H9 (cell line): Measurements from ENCODE around the gene PLCB1. TPM values are rescaled to one million over a fixed set of nuclear protein-coding genes. Genes with fewer than 3 reads are reported as not detected.

Experiments
- DNase-seq: peaks from one replicate; pipeline ENCODE4 v3.0.0-alpha.2; 2017
- H2AFZ ChIP-seq: one replicate; pipeline ENCODE4 v1.6.1; 2013; ENCODE audit warnings: mild to moderate bottlenecking, low read length, control low read depth, moderate library complexity
- H2AK5ac ChIP-seq: 2 replicates; pipeline ENCODE4 v1.6.1; 2013; ENCODE audit warnings: low read length, control low read depth, mixed read lengths; ENCODE audit not compliant: insufficient read length
- H2BK120ac ChIP-seq: one replicate; pipeline ENCODE4 v1.6.1; 2013; ENCODE audit warnings: low read depth, mild to moderate bottlenecking, low read length, control low read depth, inconsistent platforms; ENCODE audit not compliant: poor library complexity, severe bottlenecking
- H2BK12ac ChIP-seq: 2 replicates; pipeline ENCODE4 v1.6.1; 2013; ENCODE audit warnings: low read length, control low read depth, mixed read lengths, low read depth; ENCODE audit not compliant: insufficient read length
- H2BK15ac ChIP-seq: 2 replicates; pipeline ENCODE4 v1.6.1; 2013; ENCODE audit warnings: low read depth, low read length, control low read depth
- H2BK20ac ChIP-seq: one replicate; pipeline ENCODE4 v1.6.1; 2013; ENCODE audit warnings: low read depth, mild to moderate bottlenecking, low read length, control low read depth, inconsistent platforms; ENCODE audit not compliant: poor library complexity, severe bottlenecking
- H2BK5ac ChIP-seq: 2 replicates; pipeline ENCODE4 v1.6.1; 2013; ENCODE audit warnings: low read length, control low read depth, mixed read lengths; ENCODE audit not compliant: insufficient read length
- H3K14ac ChIP-seq: 2 replicates; pipeline ENCODE4 v1.6.1; 2013; ENCODE audit warnings: low read length, control low read depth; ENCODE audit not compliant: insufficient read depth
- H3K18ac ChIP-seq: 2 replicates; pipeline ENCODE4 v1.6.1; 2013; ENCODE audit warnings: low read depth, mild to moderate bottlenecking, mixed read lengths, low read length, control low read depth; ENCODE audit not compliant: insufficient read length
- H3K23ac ChIP-seq: 2 replicates; pipeline ENCODE4 v1.6.1; 2013; ENCODE audit warnings: low read length, control low read depth, mixed read lengths, low read depth; ENCODE audit not compliant: insufficient read length
- H3K23me2 ChIP-seq: 2 replicates; pipeline ENCODE4 v1.6.1; 2013; ENCODE audit warnings: low read depth, mild to moderate bottlenecking, mixed read lengths, low read length, control low read depth; ENCODE audit not compliant: insufficient read length, poor library complexity, severe bottlenecking
- H3K27ac ChIP-seq: 2 replicates; pipeline ENCODE4 v1.5.1; 2013; ENCODE audit warnings: low read length, control low read depth, mixed read lengths, low read depth; ENCODE audit not compliant: insufficient read length
- H3K27me3 ChIP-seq: 2 replicates; pipeline ENCODE4 v1.6.1; 2013; ENCODE audit warnings: low read length, control low read depth, inconsistent platforms; ENCODE audit not compliant: insufficient read depth
- H3K4ac ChIP-seq: 2 replicates; pipeline ENCODE4 v1.6.1; 2013; ENCODE audit warnings: low read depth, mild to moderate bottlenecking, control low read depth, inconsistent platforms, low read length, moderate library complexity
- H3K4me1 ChIP-seq: 2 replicates; pipeline ENCODE4 v1.6.1; 2013; ENCODE audit warnings: low read length, control low read depth, inconsistent platforms; ENCODE audit not compliant: insufficient read depth
- H3K4me2 ChIP-seq: 2 replicates; pipeline ENCODE4 v1.6.1; 2013; ENCODE audit warnings: low read length, control low read depth, mixed read lengths; ENCODE audit not compliant: insufficient read length, insufficient read depth
- H3K56ac ChIP-seq: 2 replicates; pipeline ENCODE4 v1.6.1; 2013; ENCODE audit warnings: low read depth, mild to moderate bottlenecking, mixed read lengths, low read length, control low read depth; ENCODE audit not compliant: insufficient read length
- H3K79me1 ChIP-seq: 2 replicates; pipeline ENCODE4 v1.6.1; 2013; ENCODE audit warnings: low read depth, mild to moderate bottlenecking, moderate library complexity, low read length, control low read depth, inconsistent platforms; ENCODE audit not compliant: insufficient read depth, poor library complexity, severe bottlenecking
- H3K79me2 ChIP-seq: 2 replicates; pipeline ENCODE4 v1.6.1; 2013; ENCODE audit warnings: low read length, control low read depth, inconsistent platforms; ENCODE audit not compliant: insufficient read depth
- H3K9ac ChIP-seq: 2 replicates; pipeline ENCODE4 v1.6.1; 2013; ENCODE audit warnings: low read length, control low read depth, mixed read lengths; ENCODE audit not compliant: insufficient read length; ENCODE audit errors: extremely low read depth
- H3K9me3 ChIP-seq: one replicate; pipeline ENCODE4 v1.6.1; 2013; ENCODE audit warnings: low read depth, low read length, inconsistent platforms; ENCODE audit not compliant: control insufficient read depth
- H3T11ph ChIP-seq: one replicate; pipeline ENCODE4 v1.6.1; 2013; ENCODE audit warnings: mild to moderate bottlenecking, low read length, control low read depth, inconsistent platforms
- H4K20me1 ChIP-seq: one replicate; pipeline ENCODE4 v1.6.1; 2013; ENCODE audit not compliant: control insufficient read depth, insufficient read length, insufficient read depth
- H4K5ac ChIP-seq: 2 replicates; pipeline ENCODE4 v1.6.1; 2013; ENCODE audit warnings: low read depth, mild to moderate bottlenecking, mixed read lengths, low read length, control low read depth; ENCODE audit not compliant: insufficient read length
- H4K8ac ChIP-seq: replicated peaks from 2 replicates; pipeline ENCODE4 v1.6.1; 2013; ENCODE audit warnings: low read length, control low read depth, mixed read lengths, low read depth; ENCODE audit not compliant: insufficient read length
- H4K91ac ChIP-seq: 2 replicates; pipeline ENCODE4 v1.6.1; 2013; ENCODE audit warnings: low read depth, mild to moderate bottlenecking, moderate library complexity, mixed read lengths, low read length, control low read depth; ENCODE audit not compliant: insufficient read length
- H3K27ac Mint-ChIP-seq, 3 experiments: 2 replicates in 2 of 3; 3 replicates in 1 of 3; pipeline ENCODE4 v1.8.0; 2020 to 2021; ENCODE audit warnings: mixed read lengths in 3 of 3, mild to moderate bottlenecking in 1 of 3, moderate library complexity in 1 of 3
- H3K27me3 Mint-ChIP-seq: 2 replicates; pipeline ENCODE4 v1.8.0; 2021; ENCODE audit warnings: low read depth, mild to moderate bottlenecking, moderate library complexity, mixed read lengths
- H3K36me3 Mint-ChIP-seq, 3 experiments: 2 replicates in 2 of 3; 3 replicates in 1 of 3; pipeline ENCODE4 v1.8.0; 2020 to 2021; ENCODE audit warnings: low read depth in 3 of 3, mixed read lengths in 3 of 3; ENCODE audit not compliant: insufficient read depth in 1 of 3
- H3K4me1 Mint-ChIP-seq, 2 experiments: 2 replicates each; pipeline ENCODE4 v1.8.0; 2020; ENCODE audit warnings: mixed read lengths in 2 of 2
- H3K4me3 Mint-ChIP-seq, 2 experiments: 2 replicates in 1 of 2; 3 replicates in 1 of 2; pipeline ENCODE4 v1.8.0; 2020 to 2021; ENCODE audit warnings: mild to moderate bottlenecking in 2 of 2, mixed read lengths in 2 of 2, moderate library complexity in 1 of 2
- H3K9me3 Mint-ChIP-seq, 2 experiments: 2 replicates in 1 of 2; 3 replicates in 1 of 2; pipeline ENCODE4 v1.8.0; 2020; ENCODE audit warnings: mild to moderate bottlenecking in 2 of 2, mixed read lengths in 2 of 2, moderate library complexity in 1 of 2
- total RNA-seq: library from RNA; stranded (reverse); gene quantifications from 2 replicates; pipeline ENCODE4 v1.2.1, GENCODE V29; 2021
- TF ChIP-seq, protein P1 (sequence below): fragments of 200-600 bp; sonication (generic); conservative IDR thresholded peaks from 3 replicates; pipeline ENCODE4 v1.8.0; 2021; ENCODE audit warnings: antibody characterized with exemption, mild to moderate bottlenecking

PLCB1 gene
- total RNA-seq, 1 experiment from 2014 or later = 11.5 TPM

DNA sequence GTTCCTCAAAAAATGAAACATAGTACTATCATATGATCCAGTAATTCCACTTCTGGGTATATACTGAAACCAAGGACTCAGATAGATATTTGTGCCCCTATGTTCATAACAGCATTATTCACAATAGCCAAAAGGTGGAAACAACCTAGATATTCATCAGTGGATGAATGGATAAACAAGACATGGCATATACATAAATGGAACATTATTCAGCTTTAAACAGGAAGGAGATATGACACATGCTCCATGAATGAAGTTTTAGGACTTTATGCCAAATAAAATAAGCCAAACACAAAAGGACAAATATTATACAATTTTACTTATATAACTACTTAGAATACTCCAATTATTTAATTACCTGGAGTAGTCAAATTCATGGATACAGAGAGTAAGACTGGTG, 16.4 kb downstream of the PLCB1 start:
- Histone ChIP-seq H2BK15ac (no peak overlapping the region), H3K4me1 (peaks cover 3% of the 10 kb centered on the region; the same call in 1 of the 2 replicates), H4K5ac (no peak overlapping the region), H3K79me1 (no peaks in the 10 kb centered on the region), H4K91ac (no peak overlapping the region), H4K20me1 (no peaks in the 10 kb centered on the region), H3K4me2 (no peak overlapping the region), H3K56ac (no peak overlapping the region), H3K9me3 (no peaks in the 10 kb centered on the region), H3K18ac (no peak overlapping the region), H3T11ph (no peak overlapping the region), H3K9ac (no peak overlapping the region), H2AK5ac (no peak overlapping the region), H3K27ac (no peak overlapping the region), H3K23ac (no peak overlapping the region), H2BK120ac (no peak overlapping the region), H2BK20ac (no peak overlapping the region), H3K23me2 (no peaks in the 10 kb centered on the region), H4K8ac (no peak overlapping the region), H2BK12ac (no peak overlapping the region), H2AFZ (no peak overlapping the region), H3K4ac (no peak overlapping the region), H3K27me3 (no peaks in the 10 kb centered on the region), H3K79me2 (no peaks in the 10 kb centered on the region), H2BK5ac (no peak overlapping the region), H3K14ac (no peak overlapping the region)
- Mint-ChIP-seq H3K27me3 (no peaks in the 10 kb centered on the region), H3K4me3 (no peak overlapping the region), H3K9me3 (no peaks in the 10 kb centered on the region), H3K36me3 (no peaks in the 10 kb centered on the region), H3K4me1 (peaks cover 8 to 15% of the 10 kb centered on the region in 2 experiments), H3K27ac (no peak overlapping the region)
- TF ChIP-seq, protein P1, sequence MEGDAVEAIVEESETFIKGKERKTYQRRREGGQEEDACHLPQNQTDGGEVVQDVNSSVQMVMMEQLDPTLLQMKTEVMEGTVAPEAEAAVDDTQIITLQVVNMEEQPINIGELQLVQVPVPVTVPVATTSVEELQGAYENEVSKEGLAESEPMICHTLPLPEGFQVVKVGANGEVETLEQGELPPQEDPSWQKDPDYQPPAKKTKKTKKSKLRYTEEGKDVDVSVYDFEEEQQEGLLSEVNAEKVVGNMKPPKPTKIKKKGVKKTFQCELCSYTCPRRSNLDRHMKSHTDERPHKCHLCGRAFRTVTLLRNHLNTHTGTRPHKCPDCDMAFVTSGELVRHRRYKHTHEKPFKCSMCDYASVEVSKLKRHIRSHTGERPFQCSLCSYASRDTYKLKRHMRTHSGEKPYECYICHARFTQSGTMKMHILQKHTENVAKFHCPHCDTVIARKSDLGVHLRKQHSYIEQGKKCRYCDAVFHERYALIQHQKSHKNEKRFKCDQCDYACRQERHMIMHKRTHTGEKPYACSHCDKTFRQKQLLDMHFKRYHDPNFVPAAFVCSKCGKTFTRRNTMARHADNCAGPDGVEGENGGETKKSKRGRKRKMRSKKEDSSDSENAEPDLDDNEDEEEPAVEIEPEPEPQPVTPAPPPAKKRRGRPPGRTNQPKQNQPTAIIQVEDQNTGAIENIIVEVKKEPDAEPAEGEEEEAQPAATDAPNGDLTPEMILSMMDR = no peak
- DNase-seq = no peak
